GM13976 (cell line): ENCODE measurements around the gene SHB.

Experiments
- DNase-seq: peaks from one replicate; pipeline ENCODE4 v3.0.0; 2012; ENCODE audit warnings: low spot score
- in situ Hi-C: fragments of 300-500 bp; cut with MboI; formaldehyde crosslinking; loops from one replicate; pipeline ENCODE4 v1.12.0; 2022; ENCODE audit warnings: low sequenced_read_pairs, mixed read lengths, inconsistent platforms; ENCODE audit not compliant: unreplicated experiment
- TF ChIP-seq, protein P1 (sequence below): IDR thresholded peaks from 2 replicates; pipeline ENCODE4 v1.5.1; 2012; ENCODE audit warnings: borderline replicate concordance, mild to moderate bottlenecking; ENCODE audit not compliant: insufficient read depth; ENCODE audit errors: extremely low read depth, missing control alignments, control extremely low read depth

The SHB gene, protein sequence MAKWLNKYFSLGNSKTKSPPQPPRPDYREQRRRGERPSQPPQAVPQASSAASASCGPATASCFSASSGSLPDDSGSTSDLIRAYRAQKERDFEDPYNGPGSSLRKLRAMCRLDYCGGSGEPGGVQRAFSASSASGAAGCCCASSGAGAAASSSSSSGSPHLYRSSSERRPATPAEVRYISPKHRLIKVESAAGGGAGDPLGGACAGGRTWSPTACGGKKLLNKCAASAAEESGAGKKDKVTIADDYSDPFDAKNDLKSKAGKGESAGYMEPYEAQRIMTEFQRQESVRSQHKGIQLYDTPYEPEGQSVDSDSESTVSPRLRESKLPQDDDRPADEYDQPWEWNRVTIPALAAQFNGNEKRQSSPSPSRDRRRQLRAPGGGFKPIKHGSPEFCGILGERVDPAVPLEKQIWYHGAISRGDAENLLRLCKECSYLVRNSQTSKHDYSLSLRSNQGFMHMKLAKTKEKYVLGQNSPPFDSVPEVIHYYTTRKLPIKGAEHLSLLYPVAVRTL

DNA sequence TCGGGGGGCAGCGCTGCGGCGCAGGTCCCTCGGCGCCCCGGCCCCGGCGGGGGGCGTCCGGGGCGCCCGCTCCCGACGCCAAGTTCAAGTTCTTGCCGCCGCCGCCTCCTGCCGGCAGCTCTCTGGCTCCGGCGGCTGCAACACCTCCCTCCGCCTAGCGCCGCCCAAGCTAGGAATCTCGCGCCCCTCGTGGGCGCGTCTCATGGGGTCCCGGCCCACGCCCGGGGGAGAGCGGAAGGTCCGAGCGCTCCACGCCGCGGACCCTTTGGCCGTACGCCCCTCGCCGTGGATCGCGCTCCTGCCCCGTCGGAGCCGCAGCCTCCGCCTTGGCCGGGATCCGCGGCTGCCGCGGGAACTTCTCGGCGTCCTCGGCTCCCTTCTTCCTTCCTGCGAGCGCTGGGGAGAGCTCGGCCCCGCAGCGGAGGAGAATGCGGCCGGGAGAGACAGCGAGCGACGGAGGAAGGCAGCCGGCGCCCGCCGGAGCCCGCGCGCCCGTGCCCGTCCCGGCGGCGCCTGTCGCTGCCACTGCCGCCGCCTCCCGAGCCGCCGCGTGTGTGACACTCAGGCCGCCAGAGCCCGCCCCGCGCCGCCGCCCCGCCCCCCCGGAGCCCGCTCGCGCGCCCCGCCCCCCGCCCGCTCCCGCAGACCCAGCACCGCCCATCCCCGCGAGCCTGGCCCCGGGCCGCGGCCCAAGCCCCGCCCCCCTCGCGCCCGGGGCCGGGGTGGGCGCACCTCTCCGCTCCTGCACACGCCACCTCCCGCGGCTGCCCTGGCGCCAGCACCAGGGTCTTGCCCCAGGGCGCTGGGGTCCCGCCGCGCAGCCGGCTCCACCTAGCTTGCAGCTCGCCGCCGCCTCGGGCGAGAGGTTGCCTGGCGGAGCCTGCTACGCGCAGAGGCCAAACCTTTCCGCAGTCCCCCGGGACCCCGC lies at the start of gene SHB:
SHB (minus strand) TSS at position 527 of the 928 bp plus-strand sequence. CDS start 582 bp downstream, outside the sequence.
- TF ChIP-seq, protein P1, sequence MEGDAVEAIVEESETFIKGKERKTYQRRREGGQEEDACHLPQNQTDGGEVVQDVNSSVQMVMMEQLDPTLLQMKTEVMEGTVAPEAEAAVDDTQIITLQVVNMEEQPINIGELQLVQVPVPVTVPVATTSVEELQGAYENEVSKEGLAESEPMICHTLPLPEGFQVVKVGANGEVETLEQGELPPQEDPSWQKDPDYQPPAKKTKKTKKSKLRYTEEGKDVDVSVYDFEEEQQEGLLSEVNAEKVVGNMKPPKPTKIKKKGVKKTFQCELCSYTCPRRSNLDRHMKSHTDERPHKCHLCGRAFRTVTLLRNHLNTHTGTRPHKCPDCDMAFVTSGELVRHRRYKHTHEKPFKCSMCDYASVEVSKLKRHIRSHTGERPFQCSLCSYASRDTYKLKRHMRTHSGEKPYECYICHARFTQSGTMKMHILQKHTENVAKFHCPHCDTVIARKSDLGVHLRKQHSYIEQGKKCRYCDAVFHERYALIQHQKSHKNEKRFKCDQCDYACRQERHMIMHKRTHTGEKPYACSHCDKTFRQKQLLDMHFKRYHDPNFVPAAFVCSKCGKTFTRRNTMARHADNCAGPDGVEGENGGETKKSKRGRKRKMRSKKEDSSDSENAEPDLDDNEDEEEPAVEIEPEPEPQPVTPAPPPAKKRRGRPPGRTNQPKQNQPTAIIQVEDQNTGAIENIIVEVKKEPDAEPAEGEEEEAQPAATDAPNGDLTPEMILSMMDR = peak; percentile 78
- in situ Hi-C loops = no loop called here
- DNase-seq = peak; percentile 95

DNA sequence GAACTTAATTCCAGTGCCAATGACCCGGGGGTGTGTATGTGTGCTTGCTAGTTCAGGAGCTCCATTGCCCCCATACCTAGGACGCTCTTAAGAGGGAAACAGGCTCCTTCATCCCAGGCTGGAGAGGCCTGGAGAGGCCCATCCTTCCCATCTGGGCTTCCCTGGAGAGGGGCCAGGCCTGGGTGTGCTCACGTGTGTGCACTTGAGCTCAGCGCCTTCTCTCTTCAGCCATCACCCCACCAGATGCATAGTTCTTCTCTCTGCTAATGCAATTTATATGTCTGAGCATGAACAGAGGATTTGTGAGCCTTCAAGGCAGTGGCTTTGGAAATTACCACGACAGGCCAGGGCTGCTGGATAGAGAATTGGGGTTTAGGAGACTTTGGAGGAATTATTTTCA lies 48.6 kb upstream of the SHB start:
- in situ Hi-C loops = no loop called here
- no peak for DNase-seq
- TF ChIP-seq, protein P1 = no peak

DNA sequence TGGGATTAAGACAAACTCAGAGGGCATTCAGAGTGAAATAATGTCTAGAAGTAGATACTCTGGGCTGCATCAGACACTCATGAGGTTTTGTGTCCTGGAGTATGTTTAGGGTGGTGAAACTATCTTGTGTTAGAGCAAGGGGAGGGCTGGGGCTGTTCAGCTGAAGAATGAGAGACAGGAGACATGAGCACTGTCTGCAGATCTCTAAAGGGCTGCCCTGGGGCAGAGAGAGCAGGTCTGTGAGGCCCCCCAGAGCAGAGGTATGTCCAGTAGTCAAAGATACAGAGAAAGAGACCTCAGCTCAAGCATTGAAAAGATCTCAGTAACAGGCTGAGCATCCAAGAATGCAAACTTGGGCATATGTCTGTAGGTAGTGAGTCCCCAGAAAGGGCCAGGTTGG lies 45.9 kb upstream of the SHB start:
- no peak for DNase-seq
- TF ChIP-seq, protein P1 = no peak
- in situ Hi-C loops = no loop called here

DNA sequence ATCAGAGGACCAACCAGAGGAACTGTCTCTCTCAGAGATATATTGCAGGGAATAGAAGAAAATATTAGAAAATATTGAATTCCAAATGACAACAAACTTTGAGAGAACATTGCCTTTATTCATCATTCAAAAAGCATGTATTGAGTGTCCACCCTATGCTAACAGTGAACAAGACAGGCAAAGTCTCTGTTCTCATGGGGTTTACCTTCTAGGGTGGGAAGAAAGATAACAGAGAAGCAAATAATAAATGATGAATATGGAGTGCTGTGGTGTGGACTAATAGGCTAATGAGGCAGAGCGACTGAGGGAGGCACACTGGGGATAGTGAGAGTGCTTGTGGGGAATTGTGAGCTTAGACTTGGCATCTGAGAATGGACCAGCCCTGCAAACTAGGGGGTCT lies 43.4 kb upstream of the SHB start:
- TF ChIP-seq, protein P1 = no peak
- no peak for DNase-seq
- in situ Hi-C loops = no loop called here

DNA sequence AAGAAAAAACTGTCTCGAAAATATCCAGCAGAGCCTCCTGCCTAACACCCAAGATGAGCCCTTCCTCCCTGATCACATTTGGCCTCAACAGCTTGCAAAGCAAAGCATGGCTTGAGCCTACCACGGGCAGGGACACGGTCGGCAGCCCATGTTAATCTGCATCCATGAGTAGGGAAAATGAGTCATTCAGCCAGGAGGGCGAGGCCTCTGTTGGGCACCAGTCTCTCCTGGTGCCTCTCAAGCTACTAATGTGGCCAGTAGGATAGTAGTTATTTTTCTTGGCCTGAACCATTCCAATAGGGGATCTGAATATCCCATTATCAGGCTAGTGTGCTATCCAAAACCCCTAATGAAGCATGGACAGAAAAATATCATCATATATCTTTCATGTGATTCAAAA lies 43.0 kb upstream of the SHB start:
- no peak for DNase-seq
- in situ Hi-C loops = no loop called here
- TF ChIP-seq, protein P1 = no peak

DNA sequence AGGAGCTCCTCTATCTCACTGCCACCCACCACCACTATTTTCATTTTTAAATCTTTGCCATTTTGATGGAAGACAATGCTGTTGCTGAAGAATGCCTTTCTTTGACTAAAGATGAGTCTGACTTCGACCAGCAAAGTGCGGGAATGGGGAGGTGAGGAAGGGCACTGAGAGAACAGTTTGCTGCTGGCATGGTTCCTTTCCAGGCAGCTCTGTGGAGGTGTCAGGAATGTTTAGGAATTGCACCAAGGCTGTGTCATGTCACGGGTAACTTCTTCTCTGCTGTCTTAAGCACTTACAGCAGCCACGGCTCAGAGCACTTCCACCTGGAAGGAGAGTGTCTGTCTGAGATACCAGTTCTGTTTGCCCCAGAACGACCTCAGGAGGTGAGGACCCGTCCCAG lies 41.4 kb upstream of the SHB start:
- in situ Hi-C loops = no loop called here
- TF ChIP-seq, protein P1 = no peak
- no peak for DNase-seq
